ENCODE data around the gene CCR7. TPM values are rescaled to one million over a fixed set of nuclear protein-coding genes. Genes with fewer than 3 reads are reported as not detected.

The CCR7 gene
- total and polyA plus RNA-seq, 2 of the 8 experiments (the other 6 are each of a cell fraction or from before 2014, with no cell fraction given): 0.12 to 0.17 TPM

GRCh38 chr17:40528692-40529417 is 36.4 kb downstream of the CCR7 start:
- H4K20me1 ChIP-seq (replicated peaks in 1 of 2; ENCODE audit: control insufficient read depth in 1 of 2, insufficient read depth in 2 of 2, low read length in 2 of 2): no peaks in the 10 kb centered on the region
- H3K4ac ChIP-seq (replicated peaks; ENCODE audit: insufficient read length, low read depth, low read length): no peak overlapping the region
- no peak overlapping the region for H2BK12ac ChIP-seq (ENCODE audit: low read depth, low read length)
- H3K56ac ChIP-seq (replicated peaks; ENCODE audit: insufficient read length, low read depth, low read length): no peak overlapping the region
- H2AFZ ChIP-seq (ENCODE audit: low read length): no peak overlapping the region
- WGBS, 2 experiments (ENCODE audit: extremely low coverage in 1 of 2, insufficient coverage in 1 of 2, insufficient read length in 1 of 2, insufficient replicate concordance in 2 of 2, low coverage in 1 of 2, low lambda C conversion rate in 2 of 2, missing lambda C conversion rate in 1 of 2): 82% methylated on average over 9 of the region's 10 CpGs; no CpG with 5 or more reads in 1 of the 2 experiments
- no peak overlapping the region for H4K5ac ChIP-seq (ENCODE audit: insufficient read length, low read depth, low read length)
- H3K4me1 ChIP-seq (replicated peaks in 1 of 4; ENCODE audit: control insufficient read depth in 3 of 4, insufficient read depth in 4 of 4, low read length in 3 of 4): peaks cover 0 to 8% (median 2%) of the 10 kb centered on the region in 4 experiments; a peak in 1 of 7 replicates
- H2BK5ac ChIP-seq (ENCODE audit: low read depth, low read length): no peak overlapping the region
- H3K79me2 ChIP-seq (ENCODE audit: control insufficient read depth in 1 of 2, insufficient read depth in 2 of 2, low read length in 2 of 2): no peaks in the 10 kb centered on the region
- H3K79me1 ChIP-seq (ENCODE audit: low read depth, low read length): no peaks in the 10 kb centered on the region
- no peak overlapping the region for H4K8ac ChIP-seq (ENCODE audit: extremely low read depth, insufficient read depth, low read length)
- H3K9ac ChIP-seq (replicated peaks in 1 of 4; ENCODE audit: extremely low read depth in 1 of 4, low read depth in 3 of 4, low read length in 3 of 4): no peak overlapping the region
- no peak for TF ChIP-seq HDAC6 (IDR thresholded peaks at IDR 0.05; ENCODE audit: low read depth, low read length)
- no peak for TF ChIP-seq ASH2L (IDR thresholded peaks at IDR 0.05; ENCODE audit: low read length)
- no peak for TF ChIP-seq CEBPB (IDR thresholded peaks at IDR 0.05; ENCODE audit: low read depth, low read length)
- TF ChIP-seq BCL11A (IDR thresholded peaks at IDR 0.05; ENCODE audit: low read depth in 2 of 2, low read length in 2 of 2): no peak
- no peak for TF ChIP-seq MAX (IDR thresholded peaks at IDR 0.05)
- TF ChIP-seq CBX5 (IDR thresholded peaks at IDR 0.05; ENCODE audit: low read depth, low read length): no peak
- H3K14ac ChIP-seq (ENCODE audit: insufficient read length): no peak overlapping the region
- peaks cover 0 to 5% of the 10 kb centered on the region in 2 experiments; a peak in 1 of 4 replicates for H3K9me3 ChIP-seq (ENCODE audit: insufficient read depth in 2 of 2, low read depth in 1 of 2, low read length in 1 of 2)
- ChIA-PET POLR2A (ENCODE audit: partially characterized antibody) (no interaction called here), CTCF (ENCODE audit: partially characterized antibody) (interaction anchor here (0.8 to 19.4 kb wide), 8 partner anchors 26 to 170 kb away, joined by 3 to 435 read pairs (median 4); partner anchors contain the start of gene IGFBP4)
- no peaks in the 10 kb centered on the region for H3K36me3 ChIP-seq (ENCODE audit: control insufficient read depth in 2 of 4, insufficient read depth in 4 of 4, low read length in 3 of 4)
- DNase-seq (ENCODE audit: low read depth in 1 of 2, low spot score in 2 of 2) (no peak), FAIRE-seq (no peak)
- H3K27ac ChIP-seq (ENCODE audit: low read depth, low read length): no peak overlapping the region
- no peaks in the 10 kb centered on the region for H3K27me3 ChIP-seq (replicated peaks in 1 of 4; ENCODE audit: control insufficient read depth in 3 of 4, extremely low read depth in 1 of 4, insufficient read depth in 3 of 4, low read length in 3 of 4)
- H3K18ac ChIP-seq (ENCODE audit: extremely low read depth, low read length): no peak overlapping the region
- H2BK15ac ChIP-seq (ENCODE audit: low read length): no peak overlapping the region
- H3K4me2 ChIP-seq (ENCODE audit: insufficient read depth in 1 of 2, low read depth in 2 of 2, low read length in 2 of 2): no peak overlapping the region
- H2BK120ac ChIP-seq (replicated peaks; ENCODE audit: low read depth, low read length): no peak overlapping the region
- no peak overlapping the region for H2BK20ac ChIP-seq (ENCODE audit: low read length)
- H3K4me3 ChIP-seq (ENCODE audit: extremely low read depth in 1 of 4, insufficient read depth in 2 of 4, low read depth in 3 of 4, low read length in 4 of 4): no peak overlapping the region
- no peak overlapping the region for H3K23ac ChIP-seq (ENCODE audit: insufficient read length)
- no peak overlapping the region for H4K91ac ChIP-seq (replicated peaks; ENCODE audit: insufficient read length, low read length)
- no peak overlapping the region for H2AK5ac ChIP-seq (ENCODE audit: low read depth, low read length)
- H3K23me2 ChIP-seq (ENCODE audit: low read depth, low read length): no peaks in the 10 kb centered on the region
